HG03025 (cell line): ENCODE measurements around the gene LIPG.

Source experiments
- ATAC-seq: cut with Tn5 transposase; IDR thresholded peaks from one replicate; pipeline ENCODE4 v1.9.1; 2021; ENCODE audit warnings: mild to moderate bottlenecking, moderate library complexity; ENCODE audit not compliant: unreplicated experiment, low FRiP score

The LIPG gene

GRCh38 chr18:49608366-49609255 lies 46.8 kb downstream of the LIPG start:
- no peak for ATAC-seq

DNA sequence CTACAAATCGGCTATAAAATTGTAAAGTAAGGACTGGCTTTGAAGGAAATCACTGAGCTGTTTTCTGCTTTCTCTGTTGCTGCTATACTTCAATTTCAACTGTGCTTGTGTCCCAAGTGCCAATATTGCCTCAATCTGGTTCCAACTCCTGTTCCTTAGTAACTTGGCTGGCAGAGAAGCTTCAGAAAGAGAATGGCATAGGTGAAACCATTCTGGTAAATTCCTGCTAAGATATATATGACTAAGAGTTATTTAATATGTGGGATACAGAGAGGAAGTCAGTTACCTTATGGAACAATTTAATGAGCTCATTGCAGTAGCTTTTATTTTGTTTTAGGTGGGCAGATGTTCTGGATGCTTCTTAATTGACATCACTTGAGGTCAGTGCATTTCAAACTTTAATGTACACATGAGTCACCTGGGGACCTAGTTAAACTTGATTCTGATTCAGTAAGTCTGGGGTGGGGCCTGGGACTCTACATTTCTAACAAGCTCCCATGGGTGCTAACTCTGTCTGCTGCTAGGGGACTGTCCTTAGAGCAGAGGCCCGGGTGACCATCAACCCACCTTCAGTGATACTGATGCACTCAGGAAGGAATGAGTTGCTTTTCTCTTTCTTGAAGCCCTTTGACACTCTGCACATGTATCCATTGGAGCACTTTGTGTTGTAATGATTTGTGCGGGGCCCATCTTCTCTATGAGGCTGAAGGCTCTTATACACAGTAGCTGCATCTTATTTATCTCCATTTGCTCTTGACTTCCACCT lies 47.6 kb downstream of the LIPG start:
- ATAC-seq = no peak

DNA sequence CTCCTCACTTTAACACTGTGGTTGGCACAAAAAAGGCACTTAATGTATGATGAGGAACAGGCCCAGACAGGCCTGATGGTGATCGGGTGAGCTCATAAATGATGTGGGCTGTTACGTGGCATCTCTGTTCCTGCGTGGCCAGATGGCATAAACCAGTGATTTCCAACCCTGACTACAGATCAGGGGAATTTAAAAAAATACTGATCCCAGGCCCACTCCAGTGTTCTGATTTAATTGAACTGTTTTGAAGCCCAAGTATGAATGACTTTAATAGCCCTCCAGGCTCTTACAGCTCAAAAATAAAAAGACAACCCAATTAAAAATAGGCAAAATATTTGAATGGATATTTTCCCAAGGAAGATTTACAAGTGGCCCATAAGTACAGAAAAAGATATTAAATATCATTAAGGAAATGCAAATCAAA lies 48.2 kb downstream of the LIPG start:
- no peak for ATAC-seq

DNA sequence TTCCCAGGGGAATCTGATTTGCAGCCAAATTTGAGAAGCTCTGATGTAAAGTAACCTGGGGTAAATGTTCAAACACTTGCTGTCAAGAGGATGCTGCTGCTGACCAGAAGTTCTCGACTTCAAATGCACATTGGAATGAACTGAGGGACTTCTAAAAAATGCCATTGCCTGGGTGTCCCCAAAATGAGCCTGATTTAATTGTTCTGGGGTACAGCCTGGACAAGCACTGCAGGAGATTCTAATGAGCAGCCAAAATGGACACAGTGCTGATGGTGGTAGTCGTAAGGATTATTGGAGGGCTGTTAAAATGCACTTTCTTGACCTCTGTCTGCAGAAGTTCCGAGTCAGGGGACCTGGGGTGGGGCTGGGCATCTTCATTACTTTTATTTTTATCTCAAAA lies 49.5 kb downstream of the LIPG start:
- ATAC-seq = no peak

- peak; percentile 64 for ATAC-seq
Measured at GRCh38 chr18:49612515-49613033, 50.7 kb downstream of the LIPG start.

DNA sequence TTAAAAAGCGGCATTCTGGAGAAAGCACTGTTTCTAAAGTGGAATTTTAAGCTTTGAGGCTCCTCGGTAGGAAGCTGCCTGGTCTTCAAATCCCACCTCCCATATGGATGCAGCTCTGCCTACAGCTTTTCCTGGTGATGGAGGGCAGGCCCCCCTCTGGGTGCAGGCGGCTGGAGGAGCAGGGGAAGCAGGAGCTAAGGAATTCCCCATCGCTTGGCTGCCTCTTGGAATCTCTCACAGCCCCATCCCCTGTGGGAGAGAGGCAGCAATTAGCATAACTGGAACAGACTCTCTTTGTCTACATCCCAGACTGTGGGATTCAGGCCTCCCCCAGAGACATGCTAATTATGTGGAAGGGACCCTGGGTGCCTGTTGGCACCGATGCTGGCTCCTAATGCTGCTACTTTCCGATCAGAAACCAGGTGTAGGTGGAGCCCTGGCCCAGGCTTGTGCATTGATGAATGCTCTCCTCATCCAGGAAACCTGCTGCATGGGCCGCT lies 51.3 kb downstream of the LIPG start:
- no peak for ATAC-seq

GRCh38 chr18:49613641-49614151 lies 51.8 kb downstream of the LIPG start:
- ATAC-seq = no peak

DNA sequence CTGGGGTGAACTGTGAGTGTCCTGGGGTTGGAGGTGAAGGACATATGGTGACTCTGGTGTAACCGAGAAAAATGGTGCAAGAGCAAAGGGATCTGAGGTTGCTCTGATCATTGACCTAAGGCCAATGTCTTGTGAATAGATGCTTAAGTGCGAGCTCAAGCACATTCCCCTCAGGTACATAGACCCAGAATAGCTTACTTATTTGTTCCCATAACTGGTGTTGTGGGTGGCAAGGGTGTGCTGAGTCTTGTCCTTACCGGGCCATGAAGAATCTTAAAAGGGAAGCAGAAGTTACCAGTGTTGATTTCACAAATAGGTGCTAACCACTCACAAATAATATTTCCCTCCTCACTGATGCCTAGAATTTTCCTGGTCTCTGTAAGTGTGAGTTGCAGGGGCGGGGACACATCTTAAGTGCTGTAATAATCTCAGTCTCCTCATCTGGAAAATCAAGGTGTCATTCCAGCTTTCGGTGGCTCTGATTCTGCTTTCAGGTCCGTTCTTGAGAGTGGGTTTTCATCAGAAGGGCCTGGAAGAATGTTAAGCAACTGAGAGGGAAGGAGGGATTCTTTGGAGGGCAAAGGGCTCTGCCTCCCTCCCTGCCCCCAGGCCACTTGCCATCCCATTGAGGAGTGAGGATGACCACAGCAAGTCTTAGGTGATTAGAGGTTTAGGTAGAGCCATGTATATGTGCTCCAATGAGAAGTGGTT lies 54.9 kb downstream of the LIPG start:
- ATAC-seq = no peak

GRCh38 chr18:49617329-49617695 lies 55.5 kb downstream of the LIPG start:
- ATAC-seq = no peak

DNA sequence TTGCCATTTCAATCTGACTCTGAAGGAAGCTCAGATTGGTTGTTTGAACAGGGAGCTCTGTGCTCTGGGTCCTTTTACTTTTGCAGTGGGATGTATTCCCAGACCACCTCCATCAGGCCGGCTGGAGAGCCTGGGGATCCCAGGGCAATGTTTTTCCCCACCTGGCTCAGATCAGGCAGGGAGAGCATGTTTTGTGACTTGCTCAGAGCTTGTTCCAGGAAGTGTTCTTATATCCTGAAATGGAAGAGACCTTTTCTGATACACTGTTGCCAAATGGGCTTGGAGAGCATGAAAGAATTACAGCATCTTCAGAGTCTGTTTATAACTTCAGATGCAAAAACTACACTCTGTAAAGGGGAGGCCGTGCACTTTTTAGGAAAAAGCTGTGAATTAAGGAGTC lies 56.0 kb downstream of the LIPG start:
- ATAC-seq = no peak

DNA sequence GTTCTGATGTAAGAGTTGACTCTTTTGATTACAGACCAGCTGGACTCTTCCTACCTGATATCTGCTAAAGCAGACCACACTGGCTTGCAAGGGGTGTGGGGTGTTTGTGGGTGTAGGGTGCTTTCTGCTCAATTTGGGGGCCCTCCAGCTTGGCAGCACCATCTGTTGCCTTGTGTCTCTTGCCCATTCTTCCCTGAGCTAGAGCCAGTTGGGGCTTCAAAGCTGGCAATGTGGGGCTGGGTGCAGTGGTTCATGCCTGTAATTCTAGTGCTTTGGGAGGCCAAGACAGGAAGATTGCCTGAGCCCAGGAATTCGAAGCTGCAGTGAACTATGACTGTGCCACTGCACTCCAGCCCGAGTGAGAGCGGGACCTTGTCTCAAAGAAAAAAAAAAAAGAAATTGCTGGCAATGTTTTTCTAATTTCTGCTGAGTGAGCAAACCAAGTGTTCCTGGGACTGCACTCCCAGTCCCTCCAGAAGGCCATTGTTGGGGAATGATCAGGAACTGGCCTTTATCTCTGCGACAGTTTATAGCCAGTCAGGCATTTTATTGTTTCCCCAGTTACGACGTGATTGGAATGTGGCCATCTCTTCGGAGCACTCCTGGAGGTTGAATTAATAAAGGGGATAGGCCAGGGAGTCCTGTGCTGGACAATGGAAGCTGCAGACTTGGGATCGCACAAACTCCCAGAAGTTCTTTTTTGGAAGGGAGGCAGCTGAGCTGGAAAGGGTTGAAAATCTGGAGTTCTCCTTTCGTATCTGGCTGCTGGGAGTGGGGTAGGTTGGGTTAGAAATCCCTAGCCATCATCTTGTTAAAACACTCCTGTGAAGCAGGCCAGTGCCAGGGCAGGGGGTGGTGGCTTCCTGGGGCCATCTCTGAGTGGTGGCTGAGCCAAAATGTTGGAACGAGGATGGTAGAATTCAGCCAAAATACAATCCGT lies 57.2 kb downstream of the LIPG start:
- no peak for ATAC-seq

DNA sequence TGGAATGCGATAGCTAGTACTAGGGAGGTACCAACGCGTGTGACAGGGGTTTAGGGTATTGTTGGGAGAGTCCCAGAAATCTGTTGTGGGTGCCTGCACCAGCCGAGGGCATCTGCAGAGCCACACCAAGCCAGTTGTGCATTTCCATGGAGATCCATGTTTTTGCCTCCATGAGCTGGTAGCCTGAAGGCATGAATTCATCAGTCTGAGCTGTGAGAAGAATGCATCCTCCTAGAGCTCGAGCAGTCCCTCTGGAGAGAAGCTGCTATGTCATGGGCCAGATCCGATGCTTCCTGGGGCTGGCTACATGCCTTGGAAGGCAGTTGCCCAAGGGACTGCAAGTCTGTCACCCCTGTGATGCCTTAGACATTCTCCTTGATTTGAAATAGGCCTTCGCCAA lies 57.9 kb downstream of the LIPG start:
- no peak for ATAC-seq

- ATAC-seq = no peak
Measured at GRCh38 chr18:49621301-49621700, 59.4 kb downstream of the LIPG start.

- ATAC-seq = no peak
Measured at GRCh38 chr18:49621717-49622351, 60.0 kb downstream of the LIPG start.

DNA sequence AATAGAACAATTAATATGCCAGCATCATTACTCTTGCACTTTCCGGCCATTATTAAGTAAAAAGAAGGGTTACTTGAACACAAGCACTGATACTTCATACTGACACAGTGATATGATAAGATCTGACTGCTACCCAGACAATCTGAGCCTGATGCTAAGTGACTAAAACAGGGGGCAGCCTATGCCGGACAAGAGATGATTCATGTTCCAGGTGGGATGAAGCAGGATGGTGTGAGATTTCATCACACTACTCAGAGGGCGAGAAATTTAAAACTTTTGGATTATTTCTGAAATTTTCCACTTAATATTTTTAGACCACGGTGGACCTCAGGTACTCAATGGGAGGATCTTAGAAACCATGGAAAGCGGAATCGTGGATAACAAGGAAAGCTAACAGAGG lies 61.7 kb downstream of the LIPG start:
- ATAC-seq = no peak

DNA sequence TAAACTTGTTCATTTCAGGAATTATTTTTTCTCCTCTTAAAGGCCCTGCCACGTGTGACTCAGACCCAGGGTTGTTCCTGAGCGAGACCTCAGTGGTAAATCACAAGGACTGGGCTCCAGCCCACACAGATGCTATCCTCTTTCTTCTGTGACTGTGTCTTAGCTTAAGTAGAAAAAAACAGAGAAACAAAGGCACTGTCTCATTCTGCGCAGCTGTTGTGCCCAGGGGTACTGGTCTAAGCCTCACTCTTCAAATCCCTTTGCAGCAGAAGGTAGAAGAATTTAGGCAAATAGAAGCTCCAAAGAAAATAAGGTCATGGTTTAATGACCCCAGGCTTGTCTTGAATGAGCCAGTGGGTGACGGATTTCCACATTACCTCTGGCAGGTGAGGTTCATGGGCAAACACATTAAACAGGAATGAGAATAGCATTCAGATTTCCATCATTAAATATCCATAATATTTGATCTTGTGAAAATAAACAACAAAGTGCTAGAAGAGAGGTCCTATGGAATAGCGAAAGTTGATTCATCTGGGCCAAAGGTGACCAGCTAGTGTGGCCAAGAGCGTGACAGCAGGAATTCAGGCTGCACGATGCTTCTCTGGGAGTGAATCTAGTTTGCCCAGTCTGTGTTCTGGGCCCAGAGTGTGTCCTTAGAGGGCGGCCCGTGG lies 63.3 kb downstream of the LIPG start:
- no peak for ATAC-seq

DNA sequence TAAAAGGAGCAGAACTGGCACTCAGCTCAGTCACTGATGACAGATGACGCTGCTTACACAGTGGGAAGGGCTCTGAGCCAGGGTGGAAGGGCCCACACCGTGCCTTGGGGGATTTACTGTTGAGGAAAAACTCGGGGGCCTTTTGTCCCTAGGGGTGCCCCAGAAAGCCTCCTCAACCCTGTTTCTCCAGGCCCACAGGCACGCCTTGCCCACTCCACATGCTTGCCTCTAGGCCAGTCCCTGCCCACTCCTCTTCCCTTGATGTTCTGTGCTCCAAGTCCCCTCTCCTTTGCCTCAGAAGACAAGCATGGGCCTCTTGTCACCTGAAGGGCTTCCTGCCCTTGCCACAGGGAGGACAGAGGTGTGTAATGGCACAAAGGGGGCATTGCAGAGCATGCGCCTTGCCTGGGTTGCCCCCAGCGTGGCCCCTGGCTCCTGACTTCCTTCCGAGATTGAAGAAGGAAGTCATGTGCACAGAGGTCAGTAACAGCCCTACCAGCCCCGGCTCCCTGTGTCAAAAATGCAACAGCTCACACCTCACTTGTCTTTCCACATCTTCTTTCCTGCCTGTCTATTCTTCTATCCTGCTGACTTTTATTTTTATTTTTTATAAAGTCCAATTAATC lies 65.1 kb downstream of the LIPG start:
- no peak for ATAC-seq

- no peak for ATAC-seq
Measured at GRCh38 chr18:49628119-49628518, 66.3 kb downstream of the LIPG start.
